Measurements from ENCODE around the gene NCOA5. TPM values are rescaled to one million over a fixed set of nuclear protein-coding genes. Genes with fewer than 3 reads are reported as not detected.

The NCOA5 gene
- total RNA-seq, 1 donor from 2014 or later = 10.3 TPM

GRCh38 chr20:46055269-46055668 lies 34.5 kb downstream of the NCOA5 start:
- TF ChIP-seq EZH2phosphoT487 (IDR thresholded peaks at IDR 0.05) (no peak), EZH2 (IDR thresholded peaks at IDR 0.05) (no peak)
- TF ChIP-seq, protein P1, sequence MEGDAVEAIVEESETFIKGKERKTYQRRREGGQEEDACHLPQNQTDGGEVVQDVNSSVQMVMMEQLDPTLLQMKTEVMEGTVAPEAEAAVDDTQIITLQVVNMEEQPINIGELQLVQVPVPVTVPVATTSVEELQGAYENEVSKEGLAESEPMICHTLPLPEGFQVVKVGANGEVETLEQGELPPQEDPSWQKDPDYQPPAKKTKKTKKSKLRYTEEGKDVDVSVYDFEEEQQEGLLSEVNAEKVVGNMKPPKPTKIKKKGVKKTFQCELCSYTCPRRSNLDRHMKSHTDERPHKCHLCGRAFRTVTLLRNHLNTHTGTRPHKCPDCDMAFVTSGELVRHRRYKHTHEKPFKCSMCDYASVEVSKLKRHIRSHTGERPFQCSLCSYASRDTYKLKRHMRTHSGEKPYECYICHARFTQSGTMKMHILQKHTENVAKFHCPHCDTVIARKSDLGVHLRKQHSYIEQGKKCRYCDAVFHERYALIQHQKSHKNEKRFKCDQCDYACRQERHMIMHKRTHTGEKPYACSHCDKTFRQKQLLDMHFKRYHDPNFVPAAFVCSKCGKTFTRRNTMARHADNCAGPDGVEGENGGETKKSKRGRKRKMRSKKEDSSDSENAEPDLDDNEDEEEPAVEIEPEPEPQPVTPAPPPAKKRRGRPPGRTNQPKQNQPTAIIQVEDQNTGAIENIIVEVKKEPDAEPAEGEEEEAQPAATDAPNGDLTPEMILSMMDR (IDR thresholded peaks at IDR 0.05) = no peak
- Histone ChIP-seq H3K9me3 (ENCODE audit: low read depth) (no peaks in the 10 kb centered on the region), H3K27ac (no peak overlapping the region), H3K4me1 (peaks cover 13% of the 10 kb centered on the region), H3K36me3 (no peaks in the 10 kb centered on the region), H3K79me2 (ENCODE audit: low read depth) (no peaks in the 10 kb centered on the region), H3K4me2 (no peak overlapping the region), H4K20me1 (ENCODE audit: low read depth) (peaks cover 60% of the 10 kb centered on the region), H3K27me3 (peaks cover 98% of the 10 kb centered on the region), H3F3A (ENCODE audit: low read depth) (peaks cover 23% of the 10 kb centered on the region), H2AFZ (replicated peaks) (no peak overlapping the region), H3K9ac (no peak overlapping the region), H3K4me3 (no peak overlapping the region)
- Mint-ChIP-seq H3K4me1 (peaks cover 11% of the 10 kb centered on the region), H3K4me3 (no peak overlapping the region), H3K36me3 (peaks cover 18% of the 10 kb centered on the region), H3K27me3 (ENCODE audit: insufficient read depth, low read depth) (peaks cover 40% of the 10 kb centered on the region), H3K27ac (no peak overlapping the region), H3K9me3 (no peaks in the 10 kb centered on the region)
- no peak for DNase-seq (ENCODE audit: low spot score)

DNA sequence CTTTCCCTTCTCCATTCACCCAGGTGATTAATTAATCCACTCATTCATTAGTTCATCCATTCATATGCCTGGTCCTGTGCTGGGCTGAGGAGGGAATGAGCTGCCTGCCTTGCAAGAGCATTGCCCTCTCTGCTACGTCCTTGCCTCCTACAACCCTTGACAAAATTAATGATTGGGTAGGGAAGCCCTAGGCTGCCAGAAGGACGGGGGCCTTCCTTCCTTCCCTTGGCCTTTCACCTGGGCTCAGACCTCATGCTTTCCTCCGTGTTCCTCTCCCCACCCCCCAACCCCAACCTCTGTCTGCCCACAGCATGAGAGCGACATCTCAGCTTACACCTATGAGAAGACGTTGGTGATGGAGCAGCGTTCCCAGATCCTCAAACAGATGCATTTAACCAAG lies 35.2 kb downstream of the NCOA5 start:
- H3K9me3 ChIP-seq (ENCODE audit: low read depth) = no peaks in the 10 kb centered on the region
- Mint-ChIP-seq H3K27me3 (ENCODE audit: insufficient read depth, low read depth) (peaks cover 40% of the 10 kb centered on the region), H3K4me1 (peaks cover 10% of the 10 kb centered on the region), H3K4me3 (no peak overlapping the region), H3K36me3 (peaks cover 11% of the 10 kb centered on the region), H3K27ac (no peak overlapping the region), H3K9me3 (no peaks in the 10 kb centered on the region)
- H3K4me1 ChIP-seq = peaks cover 13% of the 10 kb centered on the region
- TF ChIP-seq, protein P1 (IDR thresholded peaks at IDR 0.05) = no peak
- TF ChIP-seq EZH2 (IDR thresholded peaks at IDR 0.05) (no peak), EZH2phosphoT487 (IDR thresholded peaks at IDR 0.05) (no peak)
- H3K27ac ChIP-seq = no peak overlapping the region
- peaks cover 98% of the 10 kb centered on the region for H3K27me3 ChIP-seq
- no peak overlapping the region for H3K4me3 ChIP-seq
- H2AFZ ChIP-seq (replicated peaks) = no peak overlapping the region
- peaks cover 53% of the 10 kb centered on the region for H4K20me1 ChIP-seq (ENCODE audit: low read depth)
- H3K36me3 ChIP-seq = no peaks in the 10 kb centered on the region
- peaks cover 18% of the 10 kb centered on the region for H3F3A ChIP-seq (ENCODE audit: low read depth)
- H3K4me2 ChIP-seq = no peak overlapping the region
- DNase-seq (ENCODE audit: low spot score) = no peak
- H3K79me2 ChIP-seq (ENCODE audit: low read depth) = no peaks in the 10 kb centered on the region
- no peak overlapping the region for H3K9ac ChIP-seq

- no peak for DNase-seq (ENCODE audit: low spot score)
- no peak overlapping the region for H3K9ac ChIP-seq
- no peak overlapping the region for H3K4me2 ChIP-seq
- no peak for TF ChIP-seq EZH2 (IDR thresholded peaks at IDR 0.05)
- no peak for TF ChIP-seq EZH2phosphoT487 (IDR thresholded peaks at IDR 0.05)
- TF ChIP-seq, protein P1 (IDR thresholded peaks at IDR 0.05) = no peak
- H3K79me2 ChIP-seq (ENCODE audit: low read depth) = no peaks in the 10 kb centered on the region
- H3K27ac ChIP-seq = no peak overlapping the region
- H3K9me3 ChIP-seq (ENCODE audit: low read depth) = no peaks in the 10 kb centered on the region
- peaks cover 97% of the 10 kb centered on the region for H3K27me3 ChIP-seq
- no peak overlapping the region for H2AFZ ChIP-seq (replicated peaks)
- no peaks in the 10 kb centered on the region for H3K36me3 ChIP-seq
- peaks cover 10% of the 10 kb centered on the region for H3K36me3 Mint-ChIP-seq
- no peak overlapping the region for H3K4me3 ChIP-seq
- no peaks in the 10 kb centered on the region for H3K9me3 Mint-ChIP-seq
- peaks cover 4% of the 10 kb centered on the region for H3K4me1 Mint-ChIP-seq
- peaks cover 10% of the 10 kb centered on the region for H3K4me1 ChIP-seq
- peaks cover 34% of the 10 kb centered on the region for H3K27me3 Mint-ChIP-seq (ENCODE audit: insufficient read depth, low read depth)
- no peak overlapping the region for H3K27ac Mint-ChIP-seq
- peaks cover 6% of the 10 kb centered on the region for H3F3A ChIP-seq (ENCODE audit: low read depth)
- no peak overlapping the region for H3K4me3 Mint-ChIP-seq
- peaks cover 41% of the 10 kb centered on the region for H4K20me1 ChIP-seq (ENCODE audit: low read depth)
These were observed 36.3 kb downstream of the NCOA5 start for GRCh38 chr20:46053416-46053815.
